A549 (cell line): ENCODE data around the gene GRIK5. TPM values are rescaled to one million over a fixed set of nuclear protein-coding genes. Genes with fewer than 3 reads are reported as not detected.

Experiments used
- ATAC-seq, 2 experiments: fragments of 200-7000 bp in 1 of 2; fragments of >200 bp in 1 of 2; cut with Nextera tagmentation in 1 of 2; cut with Tn5 transposase in 1 of 2; 3 replicates each; pipeline versions ENCODE4 v1.8.0 to v1.9.1; 2018 to 2020; ENCODE audit warnings: mild to moderate bottlenecking in 1 of 2, moderate library complexity in 1 of 2
- CTCF ChIA-PET: fragments of 300-600 bp; sonication (Branson Sonifier 250); formaldehyde crosslinking; extraction: SDS; loops from one replicate; lab custom pipeline; 2021; ENCODE audit warnings: antibody characterized with exemption, inconsistent platforms; lab: Yijun Ruan, JAX
- POLR2A ChIA-PET: fragments of 350-600 bp; formaldehyde crosslinking; extraction: SDS; loops from one replicate; lab custom pipeline; 2021; ENCODE audit warnings: antibody characterized with exemption, inconsistent platforms; lab: Yijun Ruan, JAX
- DNase-seq, 2 experiments: peaks; one replicate each; pipeline versions ENCODE4 v3.0.0 to v3.0.0-alpha.2; 2011 to 2016; ENCODE audit warnings: low read depth in 1 of 2, low spot score in 1 of 2
- FAIRE-seq: peaks from 2 replicates; lab custom pipeline; 2011; peaks lifted over from hg19 to GRCh38; lab: Jason Lieb, UNC
- H3K27ac ChIP-seq, 2 experiments: fragments of >200 bp; sonication (Bioruptor Twin); formaldehyde crosslinking; 3 replicates each; pipeline ENCODE4 v1.5.1; 2016 to 2017
- H3K4me1 ChIP-seq: fragments of >200 bp; sonication (Bioruptor Twin); formaldehyde crosslinking; 3 replicates; pipeline ENCODE4 v1.6.1; 2016
- H3K4me2 ChIP-seq: fragments of >200 bp; sonication (Bioruptor Twin); formaldehyde crosslinking; 3 replicates; pipeline ENCODE4 v1.6.1; 2016
- H3K4me3 ChIP-seq: fragments of >200 bp; sonication (Bioruptor Twin); formaldehyde crosslinking; 3 replicates; pipeline ENCODE4 v1.5.1; 2016
- H3K9me3 ChIP-seq: fragments of >200 bp; sonication (Bioruptor Twin); formaldehyde crosslinking; 3 replicates; pipeline ENCODE4 v1.6.1; 2016
- BHLHE40 ChIP-seq: IDR thresholded peaks from 2 replicates; pipeline ENCODE4 v1.6.1; 2012; ENCODE audit warnings: low read depth, low read length, inconsistent platforms
- CBX2 ChIP-seq: fragments of 200-600 bp; sonication (generic); IDR thresholded peaks from 2 replicates; pipeline ENCODE4 v1.6.1; 2016; ENCODE audit warnings: low read depth, mild to moderate bottlenecking, borderline replicate concordance
- CBX8 ChIP-seq: fragments of 200-600 bp; sonication (generic); IDR thresholded peaks from 2 replicates; pipeline ENCODE4 v1.6.1; 2016
- CHD2 ChIP-seq: fragments of 150-350 bp; IDR thresholded peaks from 2 replicates; pipeline ENCODE4 v1.6.1; 2014; ENCODE audit warnings: low read length; ENCODE audit not compliant: partially characterized antibody
- EHMT2 ChIP-seq: fragments of 200-600 bp; sonication (generic); IDR thresholded peaks from 2 replicates; pipeline ENCODE4 v1.6.1; 2016; ENCODE audit warnings: antibody characterized with exemption, low read depth, mild to moderate bottlenecking, moderate library complexity
- EP300 ChIP-seq, 2 experiments: fragments of >200 bp; sonication (Bioruptor Twin); formaldehyde crosslinking; IDR thresholded peaks; 2 replicates in 1 of 2; 3 replicates in 1 of 2; pipeline ENCODE4 v1.6.1; 2016 to 2017
- ESRRA ChIP-seq: fragments of 150-350 bp; IDR thresholded peaks from 2 replicates; pipeline ENCODE4 v1.6.1; 2014; ENCODE audit warnings: mild to moderate bottlenecking, low read length, borderline replicate concordance
- FOSB ChIP-seq: fragments of 250-450 bp; sonication (Bioruptor Pico); IDR thresholded peaks from 2 replicates; pipeline ENCODE4 v1.5.0; 2020; ENCODE audit warnings: mild to moderate bottlenecking, moderate library complexity
- FOSL2 ChIP-seq, 2 experiments: fragments of 450-650 bp in 1 of 2; fragments of >200 bp in 1 of 2; sonication (Bioruptor Twin) in 1 of 2; formaldehyde crosslinking; IDR thresholded peaks; 2 replicates each; pipeline versions ENCODE4 v1.5.0 to v1.6.1; 2016 to 2020; ENCODE audit warnings: mild to moderate bottlenecking in 1 of 2, moderate library complexity in 1 of 2
- FOXS1 ChIP-seq: fragments of 250-450 bp; sonication (Bioruptor Pico); IDR thresholded peaks from 2 replicates; pipeline ENCODE4 v1.5.0; 2020; ENCODE audit warnings: mild to moderate bottlenecking, moderate library complexity
- HES2 ChIP-seq: fragments of >200 bp; sonication (Bioruptor Twin); formaldehyde crosslinking; IDR thresholded peaks from 2 replicates; pipeline ENCODE4 v1.6.1; 2016
- HOXB13 ChIP-seq: fragments of 250-450 bp; sonication (Bioruptor Pico); IDR thresholded peaks from 2 replicates; pipeline ENCODE4 v1.5.0; 2020; ENCODE audit warnings: low read depth, mild to moderate bottlenecking, moderate library complexity
- KDM5A ChIP-seq: fragments of 200-600 bp; sonication (generic); IDR thresholded peaks from 2 replicates; pipeline ENCODE4 v1.6.1; 2016; ENCODE audit warnings: antibody characterized with exemption, mild to moderate bottlenecking
- MYC ChIP-seq: IDR thresholded peaks from 2 replicates; pipeline ENCODE4 v1.6.1; 2012; ENCODE audit warnings: mild to moderate bottlenecking, inconsistent platforms, low read length, improper control_type of control experiment, borderline replicate concordance
- NFE2L2 ChIP-seq: fragments of 150-350 bp; conservative IDR thresholded peaks from 2 replicates; pipeline ENCODE4 v1.6.1; 2014; ENCODE audit warnings: low read length
- NPAS2 ChIP-seq: fragments of 250-450 bp; sonication (Bioruptor Pico); IDR thresholded peaks from 2 replicates; pipeline ENCODE4 v1.8.0; 2022; ENCODE audit warnings: mild to moderate bottlenecking, moderate library complexity, borderline replicate concordance
- RCOR1 ChIP-seq: fragments of 150-350 bp; IDR thresholded peaks from 2 replicates; pipeline ENCODE4 v1.6.1; 2014; ENCODE audit warnings: antibody characterized with exemption, low read length, low read depth
- RFX5 ChIP-seq: fragments of 450-650 bp; IDR thresholded peaks from 2 replicates; pipeline ENCODE4 v1.7.1; 2014; ENCODE audit warnings: antibody characterized with exemption, mild to moderate bottlenecking, moderate library complexity
- RNF2 ChIP-seq: fragments of 200-600 bp; sonication (generic); IDR thresholded peaks from 2 replicates; pipeline ENCODE4 v1.6.1; 2016; ENCODE audit warnings: low read depth, mild to moderate bottlenecking, antibody characterized with exemption, moderate library complexity, borderline replicate concordance
- SMC3 ChIP-seq: fragments of >200 bp; sonication (Bioruptor Twin); formaldehyde crosslinking; IDR thresholded peaks from 3 replicates; pipeline ENCODE4 v1.6.1; 2018; ENCODE audit warnings: inconsistent platforms
- SREBF2 ChIP-seq: fragments of 450-650 bp; IDR thresholded peaks from 2 replicates; pipeline ENCODE4 v1.6.1; 2014; ENCODE audit warnings: mild to moderate bottlenecking, moderate library complexity
- TFCP2L1 ChIP-seq: fragments of 250-450 bp; sonication (Bioruptor Pico); IDR thresholded peaks from 2 replicates; pipeline ENCODE4 v1.5.0; 2021; ENCODE audit warnings: mild to moderate bottlenecking
- ZNF302 ChIP-seq: fragments of 250-450 bp; sonication (Bioruptor Pico); IDR thresholded peaks from 2 replicates; pipeline ENCODE4 v1.9.0; 2021; ENCODE audit warnings: inconsistent platforms, mild to moderate bottlenecking, moderate library complexity
- ZSCAN20 ChIP-seq: fragments of 250-450 bp; sonication (Bioruptor Pico); IDR thresholded peaks from 2 replicates; pipeline ENCODE4 v1.8.0; 2022; ENCODE audit warnings: mild to moderate bottlenecking, moderate library complexity
- WGBS: methylation state at CpG from one replicate; pipeline ENCODE4 v1.1.6; 2017; ENCODE audit errors: missing lambda C conversion rate; 5-methylcytosine and 5-hydroxymethylcytosine counted together
- polyA plus RNA-seq, 4 experiments: library from polyadenylated mRNA; depleted of rRNA in 3 of 4; stranded (reverse); fragments of >200 nt; fragmentation: RNase III in 1 of 4; extraction: RNeasy Plus Mini Kit Qiagen cat#74134 plus additional on column Dnase treatment in 1 of 4; gene quantifications; 2 replicates in 3 of 4; 3 replicates in 1 of 4; pipeline ENCODE4 v1.2.3, GENCODE V29; 2011 to 2017
- TF ChIP-seq, protein P1 (sequence below): fragments of 200-600 bp; sonication (generic); IDR thresholded peaks from 2 replicates; pipeline ENCODE4 v1.6.1; 2016; ENCODE audit warnings: antibody characterized with exemption, mild to moderate bottlenecking, moderate library complexity
- TF ChIP-seq, protein P2 (sequence below): fragments of 150-350 bp; IDR thresholded peaks from 2 replicates; pipeline ENCODE4 v1.6.1; 2014; ENCODE audit warnings: low read depth, mild to moderate bottlenecking, low read length
- TF ChIP-seq, protein P3 (sequence below): IDR thresholded peaks from 2 replicates; pipeline ENCODE4 v1.6.1; 2012

Gene GRIK5
- polyA plus RNA-seq, 2 of the 4 experiments (the other 2 are of a cell fraction), result 0.22 to 0.54 TPM

DNA sequence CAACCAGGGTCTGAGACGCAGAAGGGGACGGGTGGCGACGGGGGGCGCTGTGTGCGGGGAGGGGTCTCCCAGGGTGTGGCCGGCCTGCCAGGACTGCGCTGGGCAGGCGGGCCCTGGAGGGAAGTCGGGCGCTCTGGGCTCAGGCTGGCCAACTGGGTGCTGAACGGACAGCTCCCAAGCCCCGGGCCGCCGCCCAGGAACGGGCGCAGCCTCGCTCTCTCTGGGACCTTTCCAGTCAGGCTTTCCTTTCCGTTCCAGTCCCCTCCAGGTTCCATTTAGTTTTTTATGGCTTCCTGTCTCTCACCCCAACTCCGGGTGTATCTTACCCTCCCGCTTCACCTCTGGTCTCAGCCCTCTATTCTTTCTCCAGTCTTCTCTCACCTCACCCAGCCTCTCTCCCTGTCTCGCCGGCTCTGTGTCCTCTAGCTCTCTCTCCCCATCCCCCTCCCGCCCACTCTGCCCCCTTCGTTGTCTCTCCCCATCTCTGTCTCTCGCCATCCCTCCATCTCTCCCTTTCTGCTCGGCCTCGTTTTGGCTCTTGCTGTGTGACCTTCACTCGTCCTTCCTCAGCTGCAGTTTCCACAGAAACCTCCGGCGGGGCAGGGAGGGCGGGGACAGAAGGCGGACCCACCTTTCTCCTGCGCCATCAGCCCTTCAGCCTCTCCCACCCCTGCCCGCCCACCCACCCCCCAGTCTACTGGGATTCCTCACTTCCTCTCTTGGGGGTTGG lies 72.7 kb downstream of the GRIK5 start (continued):
- TF ChIP-seq, protein P1, sequence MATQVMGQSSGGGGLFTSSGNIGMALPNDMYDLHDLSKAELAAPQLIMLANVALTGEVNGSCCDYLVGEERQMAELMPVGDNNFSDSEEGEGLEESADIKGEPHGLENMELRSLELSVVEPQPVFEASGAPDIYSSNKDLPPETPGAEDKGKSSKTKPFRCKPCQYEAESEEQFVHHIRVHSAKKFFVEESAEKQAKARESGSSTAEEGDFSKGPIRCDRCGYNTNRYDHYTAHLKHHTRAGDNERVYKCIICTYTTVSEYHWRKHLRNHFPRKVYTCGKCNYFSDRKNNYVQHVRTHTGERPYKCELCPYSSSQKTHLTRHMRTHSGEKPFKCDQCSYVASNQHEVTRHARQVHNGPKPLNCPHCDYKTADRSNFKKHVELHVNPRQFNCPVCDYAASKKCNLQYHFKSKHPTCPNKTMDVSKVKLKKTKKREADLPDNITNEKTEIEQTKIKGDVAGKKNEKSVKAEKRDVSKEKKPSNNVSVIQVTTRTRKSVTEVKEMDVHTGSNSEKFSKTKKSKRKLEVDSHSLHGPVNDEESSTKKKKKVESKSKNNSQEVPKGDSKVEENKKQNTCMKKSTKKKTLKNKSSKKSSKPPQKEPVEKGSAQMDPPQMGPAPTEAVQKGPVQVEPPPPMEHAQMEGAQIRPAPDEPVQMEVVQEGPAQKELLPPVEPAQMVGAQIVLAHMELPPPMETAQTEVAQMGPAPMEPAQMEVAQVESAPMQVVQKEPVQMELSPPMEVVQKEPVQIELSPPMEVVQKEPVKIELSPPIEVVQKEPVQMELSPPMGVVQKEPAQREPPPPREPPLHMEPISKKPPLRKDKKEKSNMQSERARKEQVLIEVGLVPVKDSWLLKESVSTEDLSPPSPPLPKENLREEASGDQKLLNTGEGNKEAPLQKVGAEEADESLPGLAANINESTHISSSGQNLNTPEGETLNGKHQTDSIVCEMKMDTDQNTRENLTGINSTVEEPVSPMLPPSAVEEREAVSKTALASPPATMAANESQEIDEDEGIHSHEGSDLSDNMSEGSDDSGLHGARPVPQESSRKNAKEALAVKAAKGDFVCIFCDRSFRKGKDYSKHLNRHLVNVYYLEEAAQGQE, result peak; percentile 95
- TF ChIP-seq NFE2L2 (no peak), CHD2 (no peak), FOXS1 (CRISPR knock-in tag) (peak; percentile 81; the same call in 1 of the 2 replicates), EP300 (IDR thresholded peaks at IDR 0.05) (no peak), RNF2 (no peak), MYC (no peak), CBX2 (no peak), BHLHE40 (no peak), SREBF2 (no peak), RCOR1 (no peak), ZSCAN20 (CRISPR knock-in tag) (no peak), SMC3 (no peak), FOSL2 (IDR thresholded peaks at IDR 0.05) (no peak), FOSL2 (CRISPR knock-in tag; IDR thresholded peaks at IDR 0.05) (no peak), HES2 (no peak), ESRRA (no peak)
- TF ChIP-seq, protein P2, sequence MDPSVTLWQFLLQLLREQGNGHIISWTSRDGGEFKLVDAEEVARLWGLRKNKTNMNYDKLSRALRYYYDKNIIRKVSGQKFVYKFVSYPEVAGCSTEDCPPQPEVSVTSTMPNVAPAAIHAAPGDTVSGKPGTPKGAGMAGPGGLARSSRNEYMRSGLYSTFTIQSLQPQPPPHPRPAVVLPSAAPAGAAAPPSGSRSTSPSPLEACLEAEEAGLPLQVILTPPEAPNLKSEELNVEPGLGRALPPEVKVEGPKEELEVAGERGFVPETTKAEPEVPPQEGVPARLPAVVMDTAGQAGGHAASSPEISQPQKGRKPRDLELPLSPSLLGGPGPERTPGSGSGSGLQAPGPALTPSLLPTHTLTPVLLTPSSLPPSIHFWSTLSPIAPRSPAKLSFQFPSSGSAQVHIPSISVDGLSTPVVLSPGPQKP, result no peak
- TF ChIP-seq, all 56 proteins: peak for 6

- Histone ChIP-seq H3K9me3 (no peaks in the 10 kb centered on the region), H3K4me2 (no peak overlapping the region), H3K4me3 (no peak overlapping the region), H3K27ac (no peak overlapping the region), H3K4me1 (peaks cover 30% of the 10 kb centered on the region)
- ATAC-seq, result no peak
- CTCF ChIA-PET, result interaction anchor here (0.7 to 14.8 kb wide), 5 partner anchors 14 to 98 kb away, joined by 3 to 344 read pairs (median 9); no protein-coding TSS in a partner anchor
- POLR2A ChIA-PET, result interaction anchor here (0.7 to 1.0 kb wide), 3 partner anchors 14 to 895 kb away, joined by 3 read pairs; partner anchors contain the start of gene RABAC1
- 20% methylated on average over 12 of the region's 12 CpGs for WGBS
- DNase-seq, result peak; percentile 63 to 72
- FAIRE-seq, result no peak
- TF ChIP-seq CBX8 (no peak), RFX5 (peak; percentile 80), ZNF302 (CRISPR knock-in tag) (no peak), EHMT2 (0 out of 2 replicates have a peak, but pooled peaks have one; percentile 37), FOSB (CRISPR knock-in tag) (no peak), HOXB13 (CRISPR knock-in tag) (no peak), ESRRA (no peak), KDM5A (no peak), TFCP2L1 (CRISPR knock-in tag) (no peak), NPAS2 (no peak), NFE2L2 (no peak)
- TF ChIP-seq, protein P2, result no peak
- TF ChIP-seq, protein P3, sequence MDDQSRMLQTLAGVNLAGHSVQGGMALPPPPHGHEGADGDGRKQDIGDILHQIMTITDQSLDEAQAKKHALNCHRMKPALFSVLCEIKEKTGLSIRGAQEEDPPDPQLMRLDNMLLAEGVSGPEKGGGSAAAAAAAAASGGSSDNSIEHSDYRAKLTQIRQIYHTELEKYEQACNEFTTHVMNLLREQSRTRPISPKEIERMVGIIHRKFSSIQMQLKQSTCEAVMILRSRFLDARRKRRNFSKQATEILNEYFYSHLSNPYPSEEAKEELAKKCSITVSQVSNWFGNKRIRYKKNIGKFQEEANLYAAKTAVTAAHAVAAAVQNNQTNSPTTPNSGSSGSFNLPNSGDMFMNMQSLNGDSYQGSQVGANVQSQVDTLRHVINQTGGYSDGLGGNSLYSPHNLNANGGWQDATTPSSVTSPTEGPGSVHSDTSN, result no peak
Observed at GRCh38 chr19:41995959-41996797, 73.8 kb downstream of the GRIK5 start.
